ENCODE measurements around the gene ZEB1.

DNA sequence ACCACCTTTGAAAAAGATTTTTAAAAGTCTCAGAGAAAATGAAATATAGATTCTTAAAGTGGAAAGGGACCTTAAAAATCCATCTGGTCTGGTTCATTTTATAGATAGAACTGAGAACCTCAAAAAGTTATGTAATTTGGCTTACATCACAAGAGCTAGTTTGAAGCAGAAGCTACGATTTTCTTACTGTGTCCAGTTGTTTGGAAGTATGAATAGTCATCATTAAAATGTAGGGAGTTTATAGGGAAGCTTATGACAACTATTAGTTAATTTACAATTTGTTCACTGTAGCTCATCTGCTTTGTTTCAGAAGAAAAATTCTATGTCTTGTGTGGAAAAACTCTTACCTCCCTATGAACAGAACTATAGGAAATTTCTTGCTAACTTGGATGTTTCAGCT, 26.9 kb downstream of the ZEB1 start:
- TF ChIP-seq, protein P1, sequence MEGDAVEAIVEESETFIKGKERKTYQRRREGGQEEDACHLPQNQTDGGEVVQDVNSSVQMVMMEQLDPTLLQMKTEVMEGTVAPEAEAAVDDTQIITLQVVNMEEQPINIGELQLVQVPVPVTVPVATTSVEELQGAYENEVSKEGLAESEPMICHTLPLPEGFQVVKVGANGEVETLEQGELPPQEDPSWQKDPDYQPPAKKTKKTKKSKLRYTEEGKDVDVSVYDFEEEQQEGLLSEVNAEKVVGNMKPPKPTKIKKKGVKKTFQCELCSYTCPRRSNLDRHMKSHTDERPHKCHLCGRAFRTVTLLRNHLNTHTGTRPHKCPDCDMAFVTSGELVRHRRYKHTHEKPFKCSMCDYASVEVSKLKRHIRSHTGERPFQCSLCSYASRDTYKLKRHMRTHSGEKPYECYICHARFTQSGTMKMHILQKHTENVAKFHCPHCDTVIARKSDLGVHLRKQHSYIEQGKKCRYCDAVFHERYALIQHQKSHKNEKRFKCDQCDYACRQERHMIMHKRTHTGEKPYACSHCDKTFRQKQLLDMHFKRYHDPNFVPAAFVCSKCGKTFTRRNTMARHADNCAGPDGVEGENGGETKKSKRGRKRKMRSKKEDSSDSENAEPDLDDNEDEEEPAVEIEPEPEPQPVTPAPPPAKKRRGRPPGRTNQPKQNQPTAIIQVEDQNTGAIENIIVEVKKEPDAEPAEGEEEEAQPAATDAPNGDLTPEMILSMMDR (IDR thresholded peaks at IDR 0.05), result no peak
- TF ChIP-seq POLR2A (IDR thresholded peaks at IDR 0.05), result no peak

All from prostate gland (tissue), 2 donors.